GM19025 (cell line): ENCODE measurements around the gene CENPF.

ENCODE experiments used
- ATAC-seq: cut with Tn5 transposase; IDR thresholded peaks from one replicate; pipeline ENCODE4 v1.9.1; 2021; ENCODE audit warnings: mild to moderate bottlenecking, low read depth, moderate library complexity; ENCODE audit not compliant: unreplicated experiment

CENPF gene

GRCh38 chr1:214698559-214698958 lies 95.6 kb downstream of the CENPF start:
- no peak for ATAC-seq

GRCh38 chr1:214700437-214700836 lies 97.4 kb downstream of the CENPF start:
- no peak for ATAC-seq

GRCh38 chr1:214702556-214702955 lies 99.6 kb downstream of the CENPF start:
- ATAC-seq: no peak

- ATAC-seq: no peak
These were observed 104.5 kb downstream of the CENPF start for GRCh38 chr1:214707306-214708087.

- no peak for ATAC-seq
These were observed 105.4 kb downstream of the CENPF start for GRCh38 chr1:214708321-214708955.

GRCh38 chr1:214709241-214709640 lies 106.2 kb downstream of the CENPF start:
- ATAC-seq: no peak

GRCh38 chr1:214712737-214713136 lies 109.7 kb downstream of the CENPF start:
- no peak for ATAC-seq
